ENCODE results near the gene MAP1B. TPM values are rescaled to one million over a fixed set of nuclear protein-coding genes. Genes with fewer than 3 reads are reported as not detected.

Gene MAP1B
- total RNA-seq, 1 experiment from 2014 or later = 8.9 TPM

- Histone ChIP-seq H3K36me3 (ENCODE audit: control insufficient read depth in 1 of 2, insufficient read depth in 2 of 2, low read length in 2 of 2) (no peaks in the 10 kb centered on the region), H3K27me3 (ENCODE audit: insufficient read depth, low read length) (no peaks in the 10 kb centered on the region), H3K4me2 (ENCODE audit: low read length) (no peak overlapping the region), H3K79me2 (ENCODE audit: insufficient read depth, low read length) (no peaks in the 10 kb centered on the region), H4K20me1 (ENCODE audit: insufficient read depth) (no peaks in the 10 kb centered on the region), H3K9me2 (ENCODE audit: insufficient read depth) (no peaks in the 10 kb centered on the region), H2AFZ (ENCODE audit: low read depth, low read length, poor library complexity, severe bottlenecking) (no peak overlapping the region), H3K4me1 (ENCODE audit: control insufficient read depth in 1 of 2, insufficient read depth in 2 of 2, low read length in 2 of 2) (no peaks in the 10 kb centered on the region), H3K9ac (ENCODE audit: low read length) (no peak overlapping the region), H3K9me3 (ENCODE audit: control insufficient read depth in 1 of 2, insufficient read depth in 1 of 2, low read depth in 1 of 2, low read length in 2 of 2) (no peaks in the 10 kb centered on the region), H3K4me3 (replicated peaks in 1 of 2; ENCODE audit: low read depth in 1 of 2, low read length in 2 of 2) (no peak overlapping the region), H3K27ac (ENCODE audit: low read depth, low read length) (no peak overlapping the region)
- RAD21 ChIA-PET (ENCODE audit: low non-redundant PET in 1 of 2, low total read pairs in 2 of 2, uncharacterized antibody in 2 of 2, unreplicated experiment in 2 of 2) = no interaction called here
- ATAC-seq = no peak
- POLR2A ChIA-PET = interaction anchor here (1.1 kb wide), 1 partner anchor 14 kb away, joined by 3 read pairs; no protein-coding TSS in a partner anchor
- DNase-seq (ENCODE audit: low read depth, low spot score) = no peak
- BruUV-seq (replicated peaks) = no TSS peak
- CTCF ChIA-PET = no interaction called here
- intact Hi-C loops (cut with micrococcal nuclease) = no loop called here
- TF ChIP-seq POLR2AphosphoS5 (IDR thresholded peaks at IDR 0.05; ENCODE audit: low read depth, low read length) (no peak), TCF7L2 (IDR thresholded peaks at IDR 0.05; ENCODE audit: borderline replicate concordance, extremely low read depth, insufficient read depth, insufficient read length) (no peak), CEBPB (IDR thresholded peaks at IDR 0.05; ENCODE audit: low read depth) (no peak), SRF (IDR thresholded peaks at IDR 0.05; ENCODE audit: low read depth) (no peak), EGR1 (IDR thresholded peaks at IDR 0.05; ENCODE audit: low read depth) (no peak), ZNF274 (IDR thresholded peaks at IDR 0.05; ENCODE audit: low read depth, low read length) (no peak), RAD21 (IDR thresholded peaks at IDR 0.05; ENCODE audit: low read depth) (no peak), JUND (IDR thresholded peaks at IDR 0.05) (no peak), ZBTB33 (IDR thresholded peaks at IDR 0.05; ENCODE audit: extremely low read depth, insufficient replicate concordance, low read length) (no peak), ATF3 (IDR thresholded peaks at IDR 0.05) (no peak), EZH2phosphoT487 (IDR thresholded peaks at IDR 0.05; ENCODE audit: borderline replicate concordance) (no peak), SIN3A (IDR thresholded peaks at IDR 0.05; ENCODE audit: low read depth) (no peak), ELF1 (IDR thresholded peaks at IDR 0.05; ENCODE audit: borderline replicate concordance, low read depth) (no peak), ZFX (IDR thresholded peaks at IDR 0.05) (no peak), SP1 (IDR thresholded peaks at IDR 0.05; ENCODE audit: low read depth) (no peak), REST (IDR thresholded peaks at IDR 0.05; ENCODE audit: low read depth) (no peak), CTCF (IDR thresholded peaks at IDR 0.05 in 2 of 3, conservative IDR thresholded peaks at IDR 0.05 in 1 of 3; ENCODE audit: borderline replicate concordance in 1 of 3, insufficient read depth in 1 of 3, low read depth in 2 of 3, low read length in 2 of 3) (no peak), POLR2A (IDR thresholded peaks at IDR 0.05; ENCODE audit: borderline replicate concordance, extremely low read depth, insufficient read depth, insufficient read length) (no peak)
Measured at GRCh38 chr5:72092074-72092473, 15.2 kb upstream of the MAP1B start.
